ENCODE data around the gene ERBB4.

ERBB4 gene

DNA sequence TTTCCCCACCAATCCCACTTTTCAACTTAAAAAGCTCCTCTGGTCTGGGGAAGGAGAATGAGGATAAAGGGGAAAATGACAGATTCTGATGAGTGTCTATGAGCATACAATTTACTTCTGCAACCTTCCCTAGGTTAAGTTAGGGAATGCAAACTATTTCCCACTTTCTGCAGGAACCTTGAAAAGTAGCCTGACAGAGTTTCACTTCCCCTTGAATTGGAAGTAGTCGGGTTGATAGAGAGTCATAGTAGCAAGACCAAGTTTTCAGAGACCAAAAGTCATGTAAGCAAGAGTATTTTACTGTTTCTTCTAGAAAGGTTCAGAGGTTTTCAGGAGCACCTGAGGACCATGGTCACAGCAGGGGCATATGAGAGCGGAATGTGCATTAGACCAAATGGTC, 1167.1 kb downstream of the ERBB4 start:
- Histone ChIP-seq H3K36me3 (ENCODE audit: insufficient read depth, low read depth, low read length) (no peaks in the 10 kb centered on the region), H3K27me3 (ENCODE audit: insufficient read depth, low read length) (no peaks in the 10 kb centered on the region), H3K9ac (ENCODE audit: low read depth, low read length) (no peak overlapping the region), H3K9me3 (ENCODE audit: insufficient read depth, low read depth, low read length) (no peaks in the 10 kb centered on the region), H3K4me3 (ENCODE audit: low read length) (no peak overlapping the region), H3K27ac (ENCODE audit: low read length) (no peak overlapping the region), H3K4me1 (ENCODE audit: insufficient read depth, low read length) (peaks cover 5% of the 10 kb centered on the region; the same call in 1 of the 2 replicates)

DNA sequence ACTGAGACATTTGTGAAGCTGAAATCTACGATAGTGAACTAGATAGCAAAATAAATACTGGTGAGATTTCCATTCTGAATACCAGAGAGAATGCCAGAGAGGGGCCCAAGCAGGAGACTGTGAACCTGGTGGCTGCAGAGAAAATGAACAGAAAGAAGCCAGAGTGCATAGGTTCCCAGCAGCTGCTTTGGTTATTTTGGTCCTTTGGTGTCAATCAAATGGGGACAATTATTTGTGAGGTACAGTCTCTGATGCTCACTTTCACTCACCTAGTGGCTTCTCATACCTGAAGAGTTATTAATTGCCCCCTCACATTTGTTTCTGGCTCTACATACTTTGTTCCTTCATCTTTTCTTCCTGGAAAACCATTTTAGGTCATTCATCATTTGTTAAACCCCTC, 1170.1 kb downstream of the ERBB4 start:
- no peak overlapping the region for H3K27ac ChIP-seq (ENCODE audit: low read length)
- no peaks in the 10 kb centered on the region for H3K27me3 ChIP-seq (ENCODE audit: insufficient read depth, low read length)
- H3K9me3 ChIP-seq (ENCODE audit: insufficient read depth, low read depth, low read length): no peaks in the 10 kb centered on the region; the same call in 1 of the 2 replicates
- H3K9ac ChIP-seq (ENCODE audit: low read depth, low read length): no peak overlapping the region
- H3K36me3 ChIP-seq (ENCODE audit: insufficient read depth, low read depth, low read length): no peaks in the 10 kb centered on the region
- H3K4me3 ChIP-seq (ENCODE audit: low read length): no peak overlapping the region
- peaks cover 14% of the 10 kb centered on the region; the same call in 1 of the 2 replicates for H3K4me1 ChIP-seq (ENCODE audit: insufficient read depth, low read length)

DNA sequence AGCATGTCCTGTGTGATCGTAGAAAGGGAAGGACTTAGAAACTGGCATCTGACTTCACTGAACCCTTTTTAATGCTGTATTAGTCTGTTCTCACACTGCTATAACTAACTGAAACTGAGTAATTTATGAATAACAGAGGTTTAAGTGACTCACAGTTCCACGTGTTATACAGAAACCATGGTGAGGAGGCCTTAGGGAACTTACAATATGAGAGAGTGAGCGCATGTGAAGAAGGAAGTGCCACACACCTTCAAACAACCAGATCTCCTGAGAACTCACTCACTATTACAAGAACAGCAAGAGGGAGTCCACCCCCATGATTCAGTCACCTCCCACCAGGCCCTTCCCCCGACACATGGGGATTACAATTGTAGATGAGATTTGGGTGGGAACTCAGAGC, 1170.9 kb downstream of the ERBB4 start:
- H3K27me3 ChIP-seq (ENCODE audit: insufficient read depth, low read length): no peaks in the 10 kb centered on the region
- H3K36me3 ChIP-seq (ENCODE audit: insufficient read depth, low read depth, low read length): no peaks in the 10 kb centered on the region
- H3K9me3 ChIP-seq (ENCODE audit: insufficient read depth, low read depth, low read length): no peaks in the 10 kb centered on the region; the same call in 1 of the 2 replicates
- no peak overlapping the region for H3K27ac ChIP-seq (ENCODE audit: low read length)
- H3K9ac ChIP-seq (ENCODE audit: low read depth, low read length): no peak overlapping the region
- no peak overlapping the region for H3K4me3 ChIP-seq (ENCODE audit: low read length)
- peaks cover 14% of the 10 kb centered on the region; the same call in 1 of the 2 replicates for H3K4me1 ChIP-seq (ENCODE audit: insufficient read depth, low read length)

DNA sequence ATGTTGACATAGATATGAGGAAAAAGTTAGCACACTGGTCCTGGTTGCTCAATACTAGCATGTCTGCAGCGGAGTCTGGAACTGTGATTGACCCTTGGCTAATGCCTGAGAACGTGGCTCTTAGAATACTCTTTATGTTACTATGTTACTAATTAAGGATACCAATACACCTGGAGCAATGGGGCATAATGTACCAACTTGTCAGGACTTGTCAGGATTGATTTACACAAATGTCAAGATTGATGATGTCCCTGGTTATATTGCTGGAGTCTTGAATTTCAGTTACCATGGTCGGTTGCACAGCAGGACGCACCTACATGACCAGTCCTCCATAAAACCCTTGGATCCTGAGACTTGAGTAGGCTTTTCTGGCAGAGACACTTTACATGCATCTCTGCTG, 1171.3 kb downstream of the ERBB4 start:
- no peak overlapping the region for H3K27ac ChIP-seq (ENCODE audit: low read length)
- H3K4me3 ChIP-seq (ENCODE audit: low read length): no peak overlapping the region
- no peak overlapping the region for H3K9ac ChIP-seq (ENCODE audit: low read depth, low read length)
- no peaks in the 10 kb centered on the region for H3K27me3 ChIP-seq (ENCODE audit: insufficient read depth, low read length)
- no peaks in the 10 kb centered on the region; the same call in 1 of the 2 replicates for H3K9me3 ChIP-seq (ENCODE audit: insufficient read depth, low read depth, low read length)
- peaks cover 14% of the 10 kb centered on the region; the same call in 1 of the 2 replicates for H3K4me1 ChIP-seq (ENCODE audit: insufficient read depth, low read length)
- no peaks in the 10 kb centered on the region for H3K36me3 ChIP-seq (ENCODE audit: insufficient read depth, low read depth, low read length)

DNA sequence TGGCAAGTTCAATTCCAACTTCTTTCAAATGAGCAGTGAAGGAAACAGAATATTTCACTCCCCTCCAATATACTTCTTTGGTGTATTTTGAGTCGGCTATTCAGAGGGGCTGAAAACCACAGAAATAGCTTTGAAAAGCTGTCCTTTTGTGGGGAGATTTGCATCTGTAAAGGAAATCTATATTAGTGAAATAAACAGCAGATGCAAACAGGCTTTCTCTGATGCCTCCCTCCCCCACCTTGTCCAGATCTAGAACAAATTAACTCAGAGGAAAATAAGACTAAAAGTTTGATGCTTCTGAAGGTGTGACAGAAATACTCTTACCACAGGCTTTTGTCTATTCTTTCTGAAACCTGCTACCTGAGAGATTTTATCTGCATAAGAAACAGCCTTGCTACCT, 1173.7 kb downstream of the ERBB4 start:
- H3K4me3 ChIP-seq (ENCODE audit: low read length): no peak overlapping the region
- no peaks in the 10 kb centered on the region; the same call in 1 of the 2 replicates for H3K9me3 ChIP-seq (ENCODE audit: insufficient read depth, low read depth, low read length)
- no peaks in the 10 kb centered on the region for H3K27me3 ChIP-seq (ENCODE audit: insufficient read depth, low read length)
- no peak overlapping the region for H3K9ac ChIP-seq (ENCODE audit: low read depth, low read length)
- no peak overlapping the region for H3K27ac ChIP-seq (ENCODE audit: low read length)
- peaks cover 33% of the 10 kb centered on the region for H3K4me1 ChIP-seq (ENCODE audit: insufficient read depth, low read length)
- no peaks in the 10 kb centered on the region for H3K36me3 ChIP-seq (ENCODE audit: insufficient read depth, low read depth, low read length)

DNA sequence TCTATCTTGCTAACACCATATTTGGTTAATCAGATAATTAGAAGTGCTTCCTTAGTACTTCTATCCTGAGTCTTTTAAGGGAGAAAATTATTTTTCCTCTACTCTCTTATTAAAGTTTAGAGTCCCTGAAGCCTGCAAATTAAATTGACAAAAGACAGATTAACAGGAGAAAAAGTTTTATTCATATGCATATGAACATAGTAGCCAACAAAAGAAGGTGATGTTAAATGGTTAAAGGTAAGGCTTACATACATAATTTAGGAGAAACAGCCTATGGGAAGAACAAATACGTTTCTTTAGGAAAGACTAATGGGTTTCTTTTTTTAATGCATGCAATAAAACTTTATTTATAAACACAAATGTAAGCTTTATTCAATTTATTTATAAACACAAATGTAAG, 1177.2 kb downstream of the ERBB4 start:
- no peak overlapping the region for H3K9ac ChIP-seq (ENCODE audit: low read depth, low read length)
- H3K36me3 ChIP-seq (ENCODE audit: insufficient read depth, low read depth, low read length): no peaks in the 10 kb centered on the region
- H3K27me3 ChIP-seq (ENCODE audit: insufficient read depth, low read length): no peaks in the 10 kb centered on the region
- peak overlapping the region; percentile 65 for H3K27ac ChIP-seq (ENCODE audit: low read length)
- no peaks in the 10 kb centered on the region; the same call in 1 of the 2 replicates for H3K9me3 ChIP-seq (ENCODE audit: insufficient read depth, low read depth, low read length)
- peaks cover 40% of the 10 kb centered on the region for H3K4me1 ChIP-seq (ENCODE audit: insufficient read depth, low read length)
- H3K4me3 ChIP-seq (ENCODE audit: low read length): peak overlapping the region; percentile 38; the same call in 1 of the 2 replicates

DNA sequence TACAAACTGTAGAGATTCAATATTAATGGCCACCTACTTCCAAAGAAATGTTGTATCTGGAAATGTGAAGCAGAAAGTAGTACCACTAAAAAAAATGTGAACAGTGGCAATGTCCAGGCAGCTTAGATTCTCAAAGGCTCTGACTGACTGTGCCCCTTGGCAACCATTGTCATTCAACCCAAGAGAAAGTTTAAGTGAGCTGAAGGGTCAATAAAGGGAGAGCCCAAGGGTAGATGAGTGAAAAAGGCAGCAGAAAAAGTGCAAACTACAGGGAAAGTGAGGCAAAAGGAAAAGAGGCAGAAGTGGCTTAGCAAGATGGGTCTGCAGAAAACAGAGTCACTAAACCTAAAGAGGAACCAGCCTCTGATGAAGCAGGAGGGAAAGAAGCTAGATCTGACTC, 1179.3 kb downstream of the ERBB4 start:
- H3K27ac ChIP-seq (ENCODE audit: low read length): no peak overlapping the region
- H3K9me3 ChIP-seq (ENCODE audit: insufficient read depth, low read depth, low read length): no peaks in the 10 kb centered on the region; the same call in 1 of the 2 replicates
- H3K4me3 ChIP-seq (ENCODE audit: low read length): no peak overlapping the region
- H3K36me3 ChIP-seq (ENCODE audit: insufficient read depth, low read depth, low read length): no peaks in the 10 kb centered on the region
- no peak overlapping the region for H3K9ac ChIP-seq (ENCODE audit: low read depth, low read length)
- no peaks in the 10 kb centered on the region for H3K27me3 ChIP-seq (ENCODE audit: insufficient read depth, low read length)
- peaks cover 30% of the 10 kb centered on the region for H3K4me1 ChIP-seq (ENCODE audit: insufficient read depth, low read length)

DNA sequence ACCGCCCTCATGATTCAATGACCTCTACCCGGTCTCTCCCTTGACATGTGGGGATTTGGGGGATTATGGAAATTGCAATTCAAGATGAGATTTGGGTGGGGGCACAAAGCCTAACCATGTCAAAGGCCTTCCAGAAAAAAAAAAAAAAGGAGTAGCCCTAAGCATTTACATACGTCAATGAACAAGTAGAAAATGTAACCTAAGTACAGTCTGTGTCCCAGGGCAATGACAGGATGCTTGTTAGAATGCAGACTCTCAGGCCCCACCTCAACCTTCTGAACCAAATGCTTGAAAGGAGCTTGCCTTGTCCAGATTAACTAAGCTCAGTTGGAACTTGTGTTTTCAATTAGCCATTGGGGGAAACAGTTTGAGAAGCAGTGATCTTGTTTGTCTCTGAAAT, 1180.1 kb downstream of the ERBB4 start:
- Histone ChIP-seq H3K4me3 (ENCODE audit: low read length) (no peak overlapping the region), H3K9me3 (ENCODE audit: insufficient read depth, low read depth, low read length) (no peaks in the 10 kb centered on the region; the same call in 1 of the 2 replicates), H3K27ac (ENCODE audit: low read length) (no peak overlapping the region), H3K9ac (ENCODE audit: low read depth, low read length) (no peak overlapping the region), H3K4me1 (ENCODE audit: insufficient read depth, low read length) (peaks cover 30% of the 10 kb centered on the region), H3K36me3 (ENCODE audit: insufficient read depth, low read depth, low read length) (no peaks in the 10 kb centered on the region), H3K27me3 (ENCODE audit: insufficient read depth, low read length) (no peaks in the 10 kb centered on the region)

DNA sequence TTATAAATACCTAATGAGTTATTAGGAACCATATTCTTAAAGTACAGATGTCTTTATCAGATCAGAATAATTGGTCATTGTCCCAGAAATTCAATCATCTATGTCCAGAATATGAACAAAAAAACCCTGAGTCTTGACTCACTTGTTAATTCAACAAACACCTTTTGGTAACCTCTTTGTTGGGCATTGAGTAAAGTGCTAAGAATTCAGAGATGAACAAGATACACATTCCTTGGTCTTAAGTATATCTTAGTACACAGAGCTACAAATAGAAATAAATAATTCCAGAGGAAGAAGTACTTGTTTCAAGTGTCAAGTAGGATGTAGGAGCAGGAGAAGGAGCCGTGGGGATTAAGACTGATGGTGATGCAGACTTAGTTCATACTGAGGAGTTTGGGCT, 1184.1 kb downstream of the ERBB4 start:
- no peak overlapping the region for H3K4me3 ChIP-seq (ENCODE audit: low read length)

DNA sequence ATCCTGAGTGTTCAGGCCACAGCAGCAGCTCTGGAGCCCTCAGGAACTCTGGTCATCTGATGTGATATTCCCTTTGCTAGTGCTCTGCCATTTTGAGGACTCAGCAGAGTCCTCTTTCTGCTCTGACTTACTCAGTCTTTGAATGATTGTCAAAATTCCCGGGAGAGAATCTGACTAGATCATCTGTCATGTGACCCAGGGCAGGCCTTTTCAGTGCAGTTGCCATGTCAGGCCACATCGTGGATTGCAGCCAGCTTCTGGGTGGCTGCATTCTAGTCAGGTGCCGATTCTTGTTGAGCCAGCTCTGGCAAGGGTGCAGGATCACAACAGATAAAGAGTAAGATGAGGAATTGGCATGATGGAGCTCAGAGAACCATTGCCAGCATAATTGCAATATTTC, 1186.6 kb downstream of the ERBB4 start:
- H3K9ac ChIP-seq (ENCODE audit: low read depth, low read length): no peak overlapping the region
- no peak overlapping the region for H3K27ac ChIP-seq (ENCODE audit: low read length)
- H3K4me3 ChIP-seq (ENCODE audit: low read length): no peak overlapping the region
- H3K9me3 ChIP-seq (ENCODE audit: insufficient read depth, low read depth, low read length): no peaks in the 10 kb centered on the region
- H3K27me3 ChIP-seq (ENCODE audit: insufficient read depth, low read length): no peaks in the 10 kb centered on the region
- no peaks in the 10 kb centered on the region for H3K4me1 ChIP-seq (ENCODE audit: insufficient read depth, low read length)
- H3K36me3 ChIP-seq (ENCODE audit: insufficient read depth, low read depth, low read length): no peaks in the 10 kb centered on the region

More for the DNA sequence above, 1184.1 kb downstream of the ERBB4 start:
- Histone ChIP-seq H3K9ac (ENCODE audit: low read depth, low read length) (no peak overlapping the region), H3K36me3 (ENCODE audit: insufficient read depth, low read depth, low read length) (no peaks in the 10 kb centered on the region), H3K4me1 (ENCODE audit: insufficient read depth, low read length) (peaks cover 7% of the 10 kb centered on the region; the same call in 1 of the 2 replicates), H3K27me3 (ENCODE audit: insufficient read depth, low read length) (no peaks in the 10 kb centered on the region), H3K27ac (ENCODE audit: low read length) (no peak overlapping the region), H3K9me3 (ENCODE audit: insufficient read depth, low read depth, low read length) (no peaks in the 10 kb centered on the region)

DNA sequence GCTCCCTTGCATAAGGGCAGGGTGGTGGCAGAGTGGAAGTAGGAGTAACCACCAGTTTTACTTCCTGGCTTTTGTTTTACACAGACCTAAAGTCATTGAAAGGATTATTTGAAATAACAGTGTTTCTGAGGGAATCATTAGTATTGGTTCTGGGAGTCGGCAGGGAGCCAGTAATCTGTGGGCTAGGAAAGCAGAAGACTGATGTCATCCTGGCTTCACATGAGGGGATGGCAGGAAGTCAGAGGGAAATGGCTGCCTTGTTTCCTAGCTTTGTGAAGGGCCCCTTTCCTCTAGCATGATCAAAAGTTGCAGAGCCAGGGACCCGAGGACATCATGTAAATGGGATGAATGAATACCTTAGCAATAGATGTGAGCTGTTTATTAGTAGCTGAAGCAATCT, 1189.6 kb downstream of the ERBB4 start:
- no peak overlapping the region for H3K9ac ChIP-seq (ENCODE audit: low read depth, low read length)
- peaks cover 5% of the 10 kb centered on the region; the same call in 1 of the 2 replicates for H3K4me1 ChIP-seq (ENCODE audit: insufficient read depth, low read length)

DNA sequence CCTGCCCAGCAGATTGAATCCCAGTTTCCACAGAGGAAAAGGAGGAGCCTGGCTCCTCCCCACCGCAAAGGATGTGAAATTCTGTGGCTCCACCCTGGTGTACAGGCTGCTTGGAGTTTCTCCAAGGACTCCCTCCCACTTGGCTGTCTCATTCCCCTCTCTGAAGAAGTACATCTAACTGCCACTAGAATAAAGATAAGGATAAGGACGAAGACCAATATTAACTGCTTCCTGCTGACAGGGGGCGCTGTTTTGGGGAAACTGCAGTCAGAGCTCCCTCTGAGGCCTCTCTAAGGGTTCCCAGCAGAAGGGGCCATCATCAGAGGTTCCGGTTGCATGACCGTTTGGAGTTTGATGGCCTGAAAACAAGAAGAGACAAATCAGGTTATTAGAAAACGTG, 1191.3 kb downstream of the ERBB4 start:
- Histone ChIP-seq H3K9me3 (ENCODE audit: insufficient read depth, low read depth, low read length) (no peaks in the 10 kb centered on the region; the same call in 1 of the 2 replicates), H3K4me3 (ENCODE audit: low read length) (no peak overlapping the region), H3K27me3 (ENCODE audit: insufficient read depth, low read length) (no peaks in the 10 kb centered on the region), H3K27ac (ENCODE audit: low read length) (no peak overlapping the region), H3K36me3 (ENCODE audit: insufficient read depth, low read depth, low read length) (no peaks in the 10 kb centered on the region), H3K4me1 (ENCODE audit: insufficient read depth, low read length) (peaks cover 5% of the 10 kb centered on the region; the same call in 1 of the 2 replicates), H3K9ac (ENCODE audit: low read depth, low read length) (no peak overlapping the region)

More for the DNA sequence above, 1189.6 kb downstream of the ERBB4 start:
- Histone ChIP-seq H3K27ac (ENCODE audit: low read length) (no peak overlapping the region), H3K36me3 (ENCODE audit: insufficient read depth, low read depth, low read length) (no peaks in the 10 kb centered on the region), H3K4me3 (ENCODE audit: low read length) (no peak overlapping the region), H3K9me3 (ENCODE audit: insufficient read depth, low read depth, low read length) (no peaks in the 10 kb centered on the region; the same call in 1 of the 2 replicates), H3K27me3 (ENCODE audit: insufficient read depth, low read length) (no peaks in the 10 kb centered on the region)
